Femur (tissue), 1 donor: Measurements from ENCODE around the gene ASIC4.
A peak's percentile ranks its signal among the peaks of the same experiment; 100 is the strongest.

Experiments
- DNase-seq: peaks from one replicate; pipeline ENCODE4 v3.0.0-alpha.2; 2017

The ASIC4 gene

DNA sequence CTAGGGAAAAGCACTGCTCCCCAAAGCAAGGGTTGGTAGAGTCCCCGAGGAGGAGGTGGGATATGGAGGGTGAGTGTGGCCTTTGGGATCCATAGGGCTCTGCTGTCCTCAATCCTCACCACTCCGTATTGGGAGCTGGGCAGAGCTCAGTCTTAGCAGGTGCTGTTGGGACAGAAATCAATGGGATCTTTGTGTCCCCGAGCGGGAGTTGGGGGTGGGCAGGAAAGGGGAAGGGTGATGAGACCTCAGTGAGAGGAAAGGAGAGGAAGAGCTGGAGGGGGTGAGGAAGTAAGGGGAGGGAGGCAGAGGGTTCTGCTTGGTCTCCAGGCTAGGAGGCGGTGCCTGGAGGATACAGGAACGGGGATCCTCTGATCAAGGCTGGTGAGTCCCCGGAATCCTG is 2.6 kb downstream of the ASIC4 start:
- DNase-seq = no peak

DNA sequence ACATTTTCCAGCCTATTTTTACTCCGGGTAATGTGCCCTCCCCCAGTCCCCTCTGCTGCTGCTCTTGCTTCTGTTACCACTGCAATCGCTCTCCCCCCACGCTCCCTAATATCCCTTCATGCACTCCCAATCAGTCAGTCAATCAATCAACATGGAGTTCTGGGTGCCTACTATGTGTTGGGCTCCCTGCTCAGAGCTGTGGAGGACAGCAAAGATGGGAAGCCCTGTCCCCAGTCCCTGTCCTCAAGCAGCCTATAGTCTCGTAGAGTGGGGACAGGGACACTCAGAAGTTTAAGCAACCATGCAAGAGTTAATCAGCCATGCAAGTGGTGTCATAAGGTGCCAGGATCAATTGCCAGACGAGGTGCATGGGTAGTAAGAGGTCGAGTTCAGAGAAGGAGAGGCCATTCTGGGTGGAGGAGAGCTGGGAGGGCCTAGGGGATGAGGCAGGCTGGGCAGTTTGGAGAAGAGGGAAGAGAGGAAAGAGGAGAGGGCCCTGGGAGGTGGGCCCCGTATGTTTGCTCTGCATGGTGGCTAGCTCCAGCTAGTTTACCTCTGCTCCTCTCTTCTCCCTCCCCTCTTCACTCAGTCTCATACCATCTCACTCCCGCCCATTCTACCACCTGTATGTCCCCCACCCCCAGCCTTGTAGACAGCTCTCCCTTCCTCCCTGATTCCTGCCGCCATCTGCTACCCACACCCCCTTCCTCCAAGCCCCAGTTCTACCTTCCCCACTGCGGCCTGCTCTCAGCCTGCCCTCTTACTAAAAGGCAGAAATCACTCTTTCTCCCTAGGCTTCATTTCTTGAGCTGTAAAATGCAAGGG is 3.9 kb downstream of the ASIC4 start:
- DNase-seq = no peak

DNA sequence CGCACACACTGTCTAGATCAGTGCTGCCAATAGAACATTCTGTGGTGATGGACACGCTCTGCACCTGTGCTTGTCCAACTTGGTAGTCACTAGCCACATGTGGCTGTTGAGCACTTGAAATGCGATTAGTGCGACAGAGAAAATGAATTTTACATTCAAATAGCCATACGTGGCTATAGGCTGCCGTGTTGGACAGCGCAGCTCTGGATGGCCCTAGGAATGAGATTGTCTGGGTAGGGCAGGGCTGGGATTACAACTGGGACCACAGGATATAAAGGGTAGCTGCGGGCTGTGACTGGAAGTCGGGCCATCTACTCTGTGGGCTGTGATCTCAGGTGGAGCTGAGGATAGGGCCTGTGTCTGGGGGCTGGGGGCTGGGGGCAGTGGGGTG is 5.2 kb downstream of the ASIC4 start:
- DNase-seq = no peak

DNA sequence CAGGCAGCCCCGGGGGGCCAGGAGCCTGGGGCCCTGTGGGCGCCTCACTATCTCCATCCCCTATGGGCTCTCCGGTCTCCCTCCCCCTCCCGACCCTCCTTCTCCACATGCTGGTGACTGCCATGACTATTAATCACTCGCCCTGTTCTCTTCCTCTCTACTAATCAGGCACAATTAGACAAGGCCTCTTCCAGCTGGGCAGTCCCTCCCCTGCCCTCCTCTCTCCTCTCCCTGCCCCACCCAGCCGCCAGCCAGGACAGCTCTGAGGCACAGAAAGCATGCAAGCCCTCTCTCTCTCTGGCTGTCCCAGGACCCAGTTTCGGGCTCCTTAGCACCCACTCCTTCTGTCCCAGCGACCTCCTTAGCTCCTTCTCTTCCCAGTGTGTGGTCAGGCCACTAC is 5.8 kb downstream of the ASIC4 start:
- DNase-seq = no peak

DNA sequence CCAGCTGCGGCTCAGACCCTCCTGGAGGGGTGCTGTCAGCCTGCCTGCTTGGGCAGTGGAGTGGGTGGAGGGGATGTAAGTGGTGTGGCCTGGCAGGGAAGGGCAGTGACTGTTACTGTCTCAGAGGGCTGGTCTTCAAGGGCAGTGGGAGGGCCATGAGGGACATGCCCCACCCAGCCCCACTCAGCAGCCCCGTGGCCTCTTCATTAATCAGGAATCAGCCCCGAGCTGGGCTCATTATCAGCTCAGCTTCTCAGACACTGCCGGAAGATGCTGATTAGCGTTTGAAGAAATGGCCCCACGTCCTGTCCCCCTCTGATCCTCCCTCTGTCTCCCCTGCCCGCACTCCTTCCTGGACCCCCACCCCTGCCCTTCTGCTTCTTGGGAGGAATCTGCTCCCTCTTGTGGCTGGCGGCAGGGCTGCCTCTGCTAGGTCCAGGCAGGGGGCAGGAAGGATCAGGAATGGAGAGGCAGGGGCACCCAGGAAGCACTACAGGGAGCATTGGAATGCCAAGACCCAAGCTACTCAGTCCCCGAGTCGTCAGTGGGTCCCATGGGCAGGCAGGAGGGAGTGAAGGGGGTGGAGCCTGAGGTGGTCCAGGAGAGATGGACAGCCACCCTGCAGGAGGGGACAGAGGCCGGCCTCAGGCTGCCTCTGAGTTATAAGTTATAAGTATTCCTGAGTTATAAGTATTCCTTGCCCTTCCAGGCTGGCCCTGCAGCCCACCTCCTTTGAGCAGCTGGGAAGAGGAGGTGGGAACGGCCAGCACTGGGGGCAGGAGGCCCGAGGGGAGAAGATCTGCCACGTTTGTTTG is 7.0 kb downstream of the ASIC4 start:
- no peak for DNase-seq

DNA sequence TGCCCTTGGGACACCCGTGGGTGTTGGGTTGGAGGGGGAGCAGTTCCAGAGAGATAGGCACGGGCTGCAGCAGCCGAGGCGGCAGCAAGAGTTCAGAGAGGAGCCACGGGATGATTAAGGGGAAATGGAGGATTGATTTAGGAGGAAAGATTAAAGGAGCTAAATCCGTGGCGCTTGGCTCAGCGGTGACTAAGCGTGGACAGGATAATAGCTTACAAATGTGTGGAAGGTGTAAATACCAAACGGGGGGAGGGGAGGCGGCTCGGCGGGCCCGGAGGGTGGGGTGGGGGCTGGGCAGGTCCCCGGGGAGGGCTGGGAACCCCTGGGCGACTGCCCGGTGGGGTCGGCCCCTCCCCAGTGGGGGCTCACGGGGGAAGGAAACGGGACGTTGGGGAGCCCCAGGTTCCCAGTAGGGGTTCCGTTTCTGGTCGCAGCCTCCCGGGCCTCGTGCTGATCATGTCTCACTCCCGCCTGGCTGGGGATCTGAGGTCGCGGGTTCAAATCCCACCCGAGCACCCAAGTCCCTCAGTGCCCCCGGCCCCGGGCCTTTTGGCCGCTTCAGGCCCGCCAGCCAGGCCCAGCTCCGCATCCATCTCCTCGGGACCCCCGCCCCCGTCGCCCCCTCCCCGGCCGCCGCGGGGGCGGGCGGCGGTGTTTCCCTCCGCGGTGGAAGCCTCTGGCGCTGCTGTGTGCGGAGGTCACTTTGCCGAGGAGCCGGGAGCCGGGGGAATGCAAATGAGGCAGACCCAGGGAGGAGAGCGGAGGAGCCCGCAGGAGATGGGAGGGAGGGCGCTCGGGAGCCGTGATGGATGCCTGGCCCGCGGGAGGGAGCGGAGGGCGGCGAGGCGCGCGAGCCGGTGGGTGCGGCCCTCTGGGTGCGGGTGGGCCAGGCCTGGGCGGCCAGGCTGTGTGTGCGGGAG is 8.1 kb downstream of the ASIC4 start:
- no peak for DNase-seq

DNA sequence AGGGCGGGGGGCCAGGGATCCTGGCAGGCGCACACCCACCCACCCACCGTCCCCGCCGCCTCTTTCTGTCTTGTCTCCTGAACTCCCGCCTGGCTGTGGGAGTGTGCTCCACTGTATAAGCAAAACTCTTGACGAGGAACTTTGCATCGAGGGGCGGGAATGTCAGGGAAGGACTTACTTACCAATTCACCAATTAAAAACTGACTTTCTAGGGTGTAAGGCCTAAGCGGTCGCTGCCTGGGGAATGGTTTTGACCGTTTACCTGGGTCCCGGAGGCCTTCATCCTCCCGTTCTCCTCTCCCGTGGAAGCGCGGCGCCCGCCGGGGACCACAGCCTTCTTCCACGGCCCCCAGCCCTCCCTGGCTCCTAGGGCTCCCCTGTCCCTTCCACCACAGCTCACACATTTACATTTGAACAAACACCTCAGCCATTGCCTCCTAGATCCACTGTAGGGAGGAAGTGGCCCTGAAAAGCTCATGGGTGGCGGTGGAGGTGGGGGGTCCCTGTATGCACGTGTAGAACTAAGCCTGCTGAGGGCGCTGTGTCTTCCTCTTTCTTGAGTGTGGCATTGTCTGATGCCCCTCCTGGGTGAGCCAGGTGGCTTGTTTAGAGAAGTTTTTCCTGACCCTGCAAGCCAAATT is 8.9 kb downstream of the ASIC4 start:
- no peak for DNase-seq

DNA sequence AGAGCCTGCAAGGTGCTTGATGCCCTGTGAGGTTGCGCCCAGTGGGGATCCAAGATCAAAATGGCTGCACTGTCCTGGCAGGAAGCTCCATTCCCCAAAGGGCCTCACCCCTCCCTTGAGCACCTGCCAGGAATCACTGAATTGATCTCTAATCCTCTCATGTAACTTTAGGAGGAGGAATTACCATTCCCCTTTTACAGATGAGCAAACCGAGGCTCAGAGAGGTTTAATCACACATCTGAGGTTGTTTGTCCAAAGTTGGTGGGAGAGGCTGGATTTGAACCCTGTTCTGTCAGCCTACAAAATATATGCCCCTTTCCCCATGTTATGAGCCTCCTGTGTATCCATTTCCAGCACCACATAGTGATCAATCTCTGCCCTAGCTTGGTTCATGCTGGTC is 10.5 kb downstream of the ASIC4 start:
- no peak for DNase-seq

DNA sequence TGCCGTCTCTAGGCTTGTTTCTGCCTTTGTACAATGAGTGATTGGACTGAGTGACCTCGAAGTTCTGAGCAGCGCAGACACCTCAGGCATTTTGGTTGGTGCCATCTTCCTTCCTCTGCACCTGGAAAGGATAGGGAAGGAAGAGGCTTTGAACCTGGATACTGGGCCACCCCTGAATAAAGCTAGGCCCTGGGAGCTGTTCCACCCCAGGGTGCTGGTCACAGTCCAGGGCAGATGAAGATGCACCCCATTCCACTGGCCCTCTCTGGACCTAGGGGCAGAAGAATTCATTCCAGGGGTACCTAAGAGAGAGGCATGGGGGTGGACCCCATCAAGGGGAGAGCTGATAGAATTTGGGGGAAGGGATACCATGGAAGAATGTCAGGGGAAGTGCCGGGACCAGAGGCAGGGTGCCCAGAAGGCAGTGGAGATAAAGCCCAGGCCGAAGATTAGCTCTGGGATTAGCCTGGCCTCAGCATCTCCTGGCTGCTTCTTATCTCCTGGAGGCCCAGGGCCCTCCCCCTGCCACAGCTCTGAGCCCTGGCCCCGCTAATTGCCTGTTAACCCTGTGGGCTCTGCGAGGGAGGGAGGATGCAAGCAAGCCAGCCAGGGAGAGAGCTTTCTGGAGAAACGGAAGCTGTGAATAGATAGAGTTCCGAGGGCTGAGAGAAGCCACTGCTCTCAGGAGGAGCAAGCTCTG is 11.4 kb downstream of the ASIC4 start:
- DNase-seq = no peak

DNA sequence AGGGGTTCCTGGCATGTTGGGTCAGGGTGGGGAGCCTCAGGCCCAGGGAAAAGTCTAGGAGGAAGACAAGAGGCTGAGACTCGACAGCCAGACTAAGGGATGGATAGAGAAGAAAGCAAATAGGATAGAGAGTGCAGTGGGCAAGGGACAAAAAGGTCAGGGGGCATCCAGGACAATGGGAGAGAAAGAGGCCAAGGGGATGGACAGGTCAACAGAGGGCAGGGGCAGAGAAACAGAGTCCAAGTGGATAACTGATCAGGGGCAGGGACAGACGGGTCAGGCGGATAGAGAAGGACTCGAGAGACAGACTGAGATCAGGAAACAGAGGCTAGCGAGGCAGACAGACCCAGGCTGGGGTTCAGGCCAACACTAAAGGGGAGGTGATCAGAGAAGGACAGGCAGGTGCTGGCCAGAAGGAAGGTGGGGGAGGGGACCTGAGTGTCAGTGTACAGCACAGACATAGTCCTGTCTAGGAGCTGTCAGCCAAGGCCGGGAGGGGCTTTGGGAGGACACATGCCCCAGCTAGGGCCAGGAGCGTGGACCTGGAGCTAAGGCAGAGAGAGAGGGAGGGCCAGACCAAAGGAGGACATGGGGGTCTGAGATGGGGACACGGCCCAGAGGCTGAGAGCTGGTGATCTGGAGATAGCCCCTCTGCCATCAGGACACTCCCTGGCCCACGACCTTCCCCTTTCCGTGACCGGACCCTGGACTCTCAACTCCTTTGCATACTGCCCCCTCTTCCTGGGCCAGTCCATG is 12.2 kb downstream of the ASIC4 start:
- no peak for DNase-seq

DNA sequence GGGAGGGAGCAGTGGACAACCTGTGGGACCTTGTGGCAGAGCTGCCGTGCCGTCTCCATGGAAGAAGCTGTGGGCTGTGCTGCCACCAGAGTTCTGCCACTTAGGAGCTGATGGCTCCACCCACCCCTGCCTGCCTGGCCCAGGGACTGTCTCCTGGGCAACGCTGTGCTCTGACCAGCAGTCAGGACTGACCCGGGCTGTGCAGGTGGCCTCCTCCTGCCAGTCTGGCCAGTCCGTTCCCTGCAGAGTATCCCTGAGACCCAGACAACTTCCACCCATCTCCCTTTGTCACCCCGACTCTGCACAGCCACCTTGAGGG is 12.8 kb downstream of the ASIC4 start:
- no peak for DNase-seq

DNA sequence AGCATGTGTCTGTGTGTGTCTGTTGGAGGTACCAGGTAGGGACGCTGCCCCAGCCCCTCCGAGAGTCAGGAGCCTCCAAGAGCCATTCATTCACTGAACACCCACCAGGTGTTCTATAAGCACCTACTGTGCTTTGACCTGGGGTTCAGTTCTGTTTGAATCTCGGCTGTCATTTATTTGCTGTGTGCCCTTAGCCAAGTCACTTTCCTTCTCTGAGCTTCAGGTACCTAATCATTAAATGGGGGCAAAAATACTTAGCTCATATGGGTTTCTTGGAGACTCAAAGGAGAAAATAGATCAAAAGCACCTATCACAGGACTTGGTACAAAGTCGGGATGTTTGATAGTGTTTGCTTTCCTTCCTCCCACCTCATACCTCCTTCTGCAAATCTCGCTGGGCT is 13.2 kb downstream of the ASIC4 start:
- DNase-seq = no peak

DNA sequence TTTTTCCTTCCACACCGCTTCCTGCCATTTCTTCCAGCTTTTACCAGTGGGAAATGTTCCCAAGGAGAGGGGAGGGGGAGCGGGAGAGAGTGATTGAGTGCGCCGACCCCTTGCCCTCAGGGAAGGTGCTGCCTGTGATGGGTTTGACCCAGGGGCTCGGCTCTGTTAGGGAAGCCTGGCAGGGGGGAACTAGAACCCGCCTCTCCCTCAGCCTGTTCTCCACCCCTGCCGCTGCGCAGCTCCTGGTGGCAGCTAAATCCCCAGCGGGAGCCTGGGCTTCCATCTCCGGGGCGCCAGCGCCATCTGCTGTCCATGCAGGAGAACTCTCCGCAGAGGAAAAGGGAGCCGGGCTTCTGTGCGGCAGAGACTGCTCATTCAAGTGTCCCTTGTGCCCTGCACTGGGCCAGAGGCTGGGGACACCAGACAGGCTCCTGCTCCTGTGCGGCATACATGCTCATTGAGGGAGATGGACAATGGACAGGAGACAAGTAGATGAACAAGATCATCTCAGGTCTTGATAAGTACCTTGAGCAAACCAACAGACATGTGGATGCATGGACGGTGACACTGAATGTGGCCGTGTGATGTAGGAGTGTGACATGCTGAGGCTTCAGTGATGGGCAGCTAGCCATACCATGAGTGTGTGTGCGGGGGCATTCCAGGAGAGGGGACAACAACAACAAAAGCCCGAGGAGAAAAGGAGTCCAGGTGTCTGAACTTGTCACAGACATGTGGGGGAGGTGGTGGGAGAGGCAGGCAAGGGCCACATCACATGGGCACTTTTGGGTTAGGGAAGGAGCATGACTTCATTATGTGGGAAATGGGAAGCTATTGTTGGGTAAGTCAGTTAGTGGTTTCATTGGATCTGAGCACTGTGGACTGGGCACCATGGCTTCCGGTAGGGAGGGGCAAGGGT is 16.0 kb downstream of the ASIC4 start:
- peak; percentile 93 for DNase-seq

DNA sequence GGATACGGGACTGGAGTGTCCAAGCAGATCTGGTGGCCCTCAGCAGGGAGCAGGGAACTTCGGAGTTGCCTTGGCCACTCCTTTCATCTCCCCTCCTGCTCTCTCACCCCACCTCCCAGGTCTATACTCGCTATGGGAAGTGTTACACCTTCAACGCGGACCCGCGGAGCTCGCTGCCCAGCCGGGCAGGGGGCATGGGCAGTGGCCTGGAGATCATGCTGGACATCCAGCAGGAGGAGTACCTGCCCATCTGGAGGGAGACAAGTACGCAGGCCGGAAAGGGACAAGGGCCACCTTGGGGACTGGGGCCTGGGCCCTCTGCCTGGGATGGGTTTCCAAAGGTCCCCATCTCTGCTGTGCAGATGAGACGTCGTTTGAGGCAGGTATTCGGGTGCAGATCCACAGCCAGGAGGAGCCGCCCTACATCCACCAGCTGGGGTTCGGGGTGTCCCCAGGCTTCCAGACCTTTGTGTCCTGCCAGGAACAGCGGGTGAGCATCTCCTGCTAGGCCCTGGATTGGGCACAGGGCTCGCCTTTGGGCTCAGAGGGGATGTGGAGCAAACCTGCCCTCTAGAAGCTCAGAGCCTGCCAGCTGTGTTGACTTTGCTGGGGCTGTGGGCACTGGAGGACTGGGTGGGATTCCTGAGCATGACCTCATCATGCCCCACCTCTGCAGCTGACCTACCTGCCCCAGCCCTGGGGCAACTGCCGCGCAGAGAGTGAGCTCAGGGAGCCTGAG is 17.5 kb downstream of the ASIC4 start:
- no peak for DNase-seq

DNA sequence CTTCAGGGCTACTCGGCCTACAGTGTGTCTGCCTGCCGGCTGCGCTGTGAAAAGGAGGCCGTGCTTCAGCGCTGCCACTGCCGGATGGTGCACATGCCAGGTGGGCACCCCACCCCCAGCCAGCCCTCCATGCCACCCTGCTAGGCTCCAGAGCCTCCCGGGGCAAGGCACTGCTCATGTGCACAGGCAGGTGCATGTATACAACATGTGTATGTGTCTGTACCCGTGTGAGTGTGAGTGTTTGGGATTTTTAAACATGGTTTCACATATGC is 18.0 kb downstream of the ASIC4 start:
- DNase-seq = no peak

DNA sequence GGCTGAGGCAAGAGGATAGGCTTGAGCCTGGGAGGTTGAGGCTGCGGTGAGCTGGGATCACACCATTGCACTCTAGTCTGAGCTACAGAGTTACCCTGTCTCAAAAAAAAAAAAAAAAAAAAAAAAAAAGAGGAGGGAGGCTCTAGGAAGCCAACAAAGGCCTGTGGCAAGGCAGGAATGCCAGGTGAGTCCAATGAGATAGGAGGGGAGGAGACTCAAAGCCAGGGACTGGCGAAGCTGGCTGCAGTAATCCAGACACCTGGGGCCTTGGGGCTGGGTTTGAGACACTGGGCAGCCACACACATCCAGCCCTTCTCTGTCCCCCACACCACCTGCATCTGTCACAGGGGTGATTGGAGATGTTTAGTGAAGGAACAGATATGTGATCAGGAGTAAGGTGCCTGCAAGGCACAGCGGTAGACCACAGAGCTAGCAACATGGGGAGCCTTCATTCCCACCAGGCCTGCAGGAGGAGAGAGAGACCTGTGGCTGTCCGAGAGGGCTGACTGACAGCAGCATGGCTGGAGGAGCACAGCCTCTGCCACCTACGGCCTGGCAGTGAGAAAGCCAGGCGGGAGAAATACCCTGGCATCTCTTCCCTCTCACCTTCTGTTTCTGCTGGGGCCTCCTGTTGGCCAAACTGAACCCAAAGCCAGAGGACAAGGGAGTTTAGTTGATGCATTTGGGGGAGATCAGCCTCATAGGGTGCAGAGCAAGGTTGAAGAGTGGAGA is 19.8 kb downstream of the ASIC4 start:
- no peak for DNase-seq

DNA sequence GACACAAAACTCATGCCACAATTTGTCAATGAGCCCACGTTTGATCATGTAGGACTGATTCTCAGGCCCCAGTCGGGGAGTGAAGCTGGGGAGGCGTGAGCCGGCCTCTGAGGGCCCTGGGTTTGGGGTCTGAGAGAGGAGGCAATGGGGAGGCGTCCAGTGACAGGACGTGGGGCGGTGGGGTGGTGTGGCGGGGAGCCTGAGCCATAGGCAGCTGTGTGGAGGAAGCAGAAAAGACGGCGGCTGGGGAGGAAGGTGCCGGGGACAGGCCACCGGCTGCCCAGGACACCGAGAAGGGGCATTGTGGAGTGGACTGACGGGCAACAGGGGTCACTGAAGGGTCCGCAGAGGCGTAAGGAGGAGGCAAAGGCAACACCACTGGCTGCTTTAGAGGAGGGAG is 22.1 kb downstream of the ASIC4 start:
- DNase-seq = no peak

DNA sequence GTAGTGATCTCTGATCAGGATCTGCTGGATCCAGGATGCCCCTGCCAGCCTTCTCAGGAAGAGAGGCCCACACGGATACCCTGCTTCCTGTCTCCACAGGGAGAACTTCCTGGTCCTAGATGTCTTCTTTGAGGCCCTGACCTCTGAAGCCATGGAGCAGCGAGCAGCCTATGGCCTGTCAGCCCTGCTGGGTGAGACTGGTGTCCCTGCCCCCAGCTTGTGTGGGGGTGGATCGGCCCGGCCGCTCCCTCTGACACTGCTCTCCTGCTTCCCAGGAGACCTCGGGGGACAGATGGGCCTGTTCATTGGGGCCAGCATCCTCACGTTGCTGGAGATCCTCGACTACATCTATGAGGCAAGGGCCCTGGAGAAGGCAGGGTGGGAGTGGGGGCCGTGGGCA is 22.7 kb downstream of the ASIC4 start:
- no peak for DNase-seq
